Astrocyte (in vitro differentiated cells and primary cell): Measurements from ENCODE around the gene SCAANT1. TPM values are rescaled to one million over a fixed set of nuclear protein-coding genes. Genes with fewer than 3 reads are reported as not detected.

ENCODE experiments used
- DNase-seq: peaks from one replicate; pipeline ENCODE4 v3.0.0-alpha.2; 2010; ENCODE audit warnings: low read depth
- FAIRE-seq: peaks from 2 replicates; lab custom pipeline; 2011; peaks lifted over from hg19 to GRCh38; lab: Jason Lieb, UNC
- H2AFZ ChIP-seq: 2 replicates; pipeline ENCODE4 v1.6.0; 2012; ENCODE audit warnings: low read depth, low read length, inconsistent platforms
- H3K27ac ChIP-seq: 2 replicates; pipeline ENCODE4 v1.5.1; 2011; ENCODE audit warnings: low read depth, low read length, inconsistent platforms
- H3K27me3 ChIP-seq: 2 replicates; pipeline ENCODE4 v1.6.0; 2011; ENCODE audit warnings: low read length, inconsistent platforms; ENCODE audit not compliant: insufficient read depth
- H3K36me3 ChIP-seq: 2 replicates; pipeline ENCODE4 v1.5.1; 2011; ENCODE audit warnings: low read length, inconsistent platforms; ENCODE audit not compliant: insufficient read depth
- H3K4me1 ChIP-seq: 2 replicates; pipeline ENCODE4 v1.5.1; 2011; ENCODE audit warnings: low read length, inconsistent platforms; ENCODE audit not compliant: insufficient read depth
- H3K4me2 ChIP-seq: 2 replicates; pipeline ENCODE4 v1.6.0; 2012; ENCODE audit warnings: low read length, inconsistent platforms
- H3K4me3 ChIP-seq: 2 replicates; pipeline ENCODE4 v1.5.1; 2011; ENCODE audit warnings: low read depth, mild to moderate bottlenecking, low read length, inconsistent platforms; ENCODE audit not compliant: insufficient read depth
- H3K79me2 ChIP-seq: 2 replicates; pipeline ENCODE4 v1.6.0; 2012; ENCODE audit warnings: mild to moderate bottlenecking, low read length, inconsistent platforms; ENCODE audit not compliant: insufficient read depth
- H3K9ac ChIP-seq: 2 replicates; pipeline ENCODE4 v1.6.0; 2012; ENCODE audit warnings: mild to moderate bottlenecking, low read length, inconsistent platforms
- H3K9me3 ChIP-seq: 2 replicates; pipeline ENCODE4 v1.5.1; 2012; ENCODE audit warnings: low read depth, mild to moderate bottlenecking, low read length, inconsistent platforms; ENCODE audit not compliant: insufficient read depth
- H4K20me1 ChIP-seq: 2 replicates; pipeline ENCODE4 v1.6.0; 2012; ENCODE audit warnings: low read length, inconsistent platforms; ENCODE audit not compliant: insufficient read depth
- H3K27ac Mint-ChIP-seq: one replicate; pipeline ENCODE4 v1.8.0; 2021; ENCODE audit warnings: mild to moderate bottlenecking, mixed read lengths; ENCODE audit not compliant: unreplicated experiment
- H3K27me3 Mint-ChIP-seq: one replicate; pipeline ENCODE4 v1.8.0; 2021; ENCODE audit warnings: low read depth, mixed read lengths; ENCODE audit not compliant: unreplicated experiment
- H3K36me3 Mint-ChIP-seq: one replicate; pipeline ENCODE4 v1.8.0; 2021; ENCODE audit warnings: low read depth, mixed read lengths; ENCODE audit not compliant: unreplicated experiment
- H3K4me1 Mint-ChIP-seq: one replicate; pipeline ENCODE4 v1.8.0; 2021; ENCODE audit warnings: low read depth, mixed read lengths; ENCODE audit not compliant: unreplicated experiment
- H3K4me3 Mint-ChIP-seq: one replicate; pipeline ENCODE4 v1.8.0; 2021; ENCODE audit warnings: mild to moderate bottlenecking, moderate library complexity, mixed read lengths; ENCODE audit not compliant: unreplicated experiment
- H3K9me3 Mint-ChIP-seq: one replicate; pipeline ENCODE4 v1.8.0; 2021; ENCODE audit warnings: mild to moderate bottlenecking, mixed read lengths; ENCODE audit not compliant: unreplicated experiment
- EZH2 ChIP-seq: IDR thresholded peaks from 2 replicates; pipeline ENCODE4 v1.6.1; 2012; ENCODE audit warnings: mild to moderate bottlenecking, low read length, inconsistent platforms; ENCODE audit not compliant: insufficient read depth
- total RNA-seq: library from RNA; stranded (reverse); gene quantifications from 2 replicates; pipeline ENCODE4 v1.2.1, GENCODE V29; 2021
- TF ChIP-seq, protein P1 (sequence below): IDR thresholded peaks from 2 replicates; pipeline ENCODE4 v1.5.1; 2011; ENCODE audit warnings: low read depth, mild to moderate bottlenecking, inconsistent platforms, low read length, moderate library complexity; ENCODE audit not compliant: insufficient read depth

SCAANT1 gene
- total RNA-seq, 1 donor from 2014 or later: not detected

DNA sequence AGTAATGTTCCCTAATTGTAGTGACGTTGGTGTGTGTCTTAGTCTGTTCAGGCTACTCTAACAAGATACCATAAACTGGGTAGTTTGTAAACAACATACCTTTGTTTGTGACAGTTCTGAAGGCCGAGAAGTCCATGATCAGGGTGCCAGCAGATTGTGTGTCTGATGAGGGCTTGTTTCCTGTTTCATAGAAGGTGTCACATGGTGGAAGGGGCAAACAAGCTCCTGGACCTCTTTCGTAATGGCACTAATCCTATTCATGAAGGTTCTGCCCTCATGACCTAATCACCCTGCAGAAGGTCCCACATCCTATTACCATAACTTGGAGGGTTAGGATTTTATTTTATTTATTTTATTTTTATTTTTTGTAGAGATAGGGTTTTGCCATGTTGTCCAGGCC, 37.4 kb downstream of the SCAANT1 start:
- no peak for DNase-seq
- FAIRE-seq: no peak

DNA sequence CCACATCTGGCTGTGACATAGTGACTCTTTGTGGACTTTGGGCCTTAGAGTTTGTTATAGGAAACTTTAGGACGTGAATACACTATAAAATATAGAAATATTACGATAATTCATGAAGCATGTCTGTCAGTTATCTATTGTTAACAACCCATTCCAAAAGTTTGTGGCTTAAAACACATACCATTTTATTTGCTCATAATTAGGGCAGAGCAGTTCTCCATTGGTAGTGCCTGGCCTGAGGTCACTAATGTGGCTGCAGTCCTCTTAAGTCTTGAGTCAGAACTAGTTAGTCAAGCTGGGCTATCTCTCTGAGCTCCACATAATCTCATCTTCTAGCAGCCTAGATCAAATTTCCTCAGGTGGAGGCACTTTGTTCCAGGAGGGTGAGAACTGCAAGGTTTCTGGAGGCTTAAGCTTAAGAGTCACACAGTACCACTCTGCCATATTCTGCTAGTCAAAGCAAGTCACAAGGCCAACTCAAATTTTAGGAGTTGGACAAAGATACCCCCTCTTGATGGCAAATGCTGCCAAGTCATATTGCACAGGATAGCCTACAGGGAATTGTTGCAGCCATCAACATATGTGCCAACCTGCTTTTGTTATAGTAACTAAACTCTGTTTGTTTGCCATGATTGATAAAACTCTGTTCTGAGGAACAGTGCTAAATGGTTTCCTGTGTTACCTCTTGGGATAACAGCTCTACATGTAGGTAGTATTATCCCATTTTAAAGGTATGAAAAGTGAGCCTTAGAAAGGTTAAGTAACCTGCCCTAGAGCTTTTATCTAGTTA, 39.9 kb downstream of the SCAANT1 start:
- peak overlapping the region; percentile 24 for H3K4me2 ChIP-seq

More for the DNA sequence above, 37.4 kb downstream of the SCAANT1 start:
- TF ChIP-seq, protein P1, sequence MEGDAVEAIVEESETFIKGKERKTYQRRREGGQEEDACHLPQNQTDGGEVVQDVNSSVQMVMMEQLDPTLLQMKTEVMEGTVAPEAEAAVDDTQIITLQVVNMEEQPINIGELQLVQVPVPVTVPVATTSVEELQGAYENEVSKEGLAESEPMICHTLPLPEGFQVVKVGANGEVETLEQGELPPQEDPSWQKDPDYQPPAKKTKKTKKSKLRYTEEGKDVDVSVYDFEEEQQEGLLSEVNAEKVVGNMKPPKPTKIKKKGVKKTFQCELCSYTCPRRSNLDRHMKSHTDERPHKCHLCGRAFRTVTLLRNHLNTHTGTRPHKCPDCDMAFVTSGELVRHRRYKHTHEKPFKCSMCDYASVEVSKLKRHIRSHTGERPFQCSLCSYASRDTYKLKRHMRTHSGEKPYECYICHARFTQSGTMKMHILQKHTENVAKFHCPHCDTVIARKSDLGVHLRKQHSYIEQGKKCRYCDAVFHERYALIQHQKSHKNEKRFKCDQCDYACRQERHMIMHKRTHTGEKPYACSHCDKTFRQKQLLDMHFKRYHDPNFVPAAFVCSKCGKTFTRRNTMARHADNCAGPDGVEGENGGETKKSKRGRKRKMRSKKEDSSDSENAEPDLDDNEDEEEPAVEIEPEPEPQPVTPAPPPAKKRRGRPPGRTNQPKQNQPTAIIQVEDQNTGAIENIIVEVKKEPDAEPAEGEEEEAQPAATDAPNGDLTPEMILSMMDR: no peak
- TF ChIP-seq EZH2: no peak
- no peaks in the 10 kb centered on the region for H3K27me3 ChIP-seq
- no peak overlapping the region for H3K4me3 ChIP-seq
- no peaks in the 10 kb centered on the region for H3K9me3 ChIP-seq
- Mint-ChIP-seq H3K27me3 (no peaks in the 10 kb centered on the region), H3K36me3 (no peaks in the 10 kb centered on the region), H3K9me3 (no peaks in the 10 kb centered on the region), H3K4me3 (no peak overlapping the region), H3K4me1 (peaks cover 31% of the 10 kb centered on the region), H3K27ac (no peak overlapping the region)
- H4K20me1 ChIP-seq: peaks cover 73% of the 10 kb centered on the region
- no peaks in the 10 kb centered on the region for H3K36me3 ChIP-seq
- H3K4me1 ChIP-seq: peaks cover 20% of the 10 kb centered on the region
- H3K27ac ChIP-seq: no peak overlapping the region
- H3K9ac ChIP-seq: no peak overlapping the region
- no peak overlapping the region for H3K4me2 ChIP-seq
- peaks cover 71% of the 10 kb centered on the region for H3K79me2 ChIP-seq
- no peak overlapping the region for H2AFZ ChIP-seq

More for the DNA sequence above, 39.9 kb downstream of the SCAANT1 start:
- H3K9ac ChIP-seq: no peak overlapping the region
- Mint-ChIP-seq H3K9me3 (no peaks in the 10 kb centered on the region), H3K27ac (no peak overlapping the region), H3K4me1 (peaks cover 16% of the 10 kb centered on the region), H3K27me3 (no peaks in the 10 kb centered on the region), H3K4me3 (no peak overlapping the region), H3K36me3 (peaks cover 3% of the 10 kb centered on the region)
- no peaks in the 10 kb centered on the region for H3K36me3 ChIP-seq
- H3K9me3 ChIP-seq: no peaks in the 10 kb centered on the region
- H2AFZ ChIP-seq: no peak overlapping the region
- no peak overlapping the region for H3K27ac ChIP-seq
- H3K79me2 ChIP-seq: peaks cover 73% of the 10 kb centered on the region
- H3K4me1 ChIP-seq: peaks cover 8% of the 10 kb centered on the region
- TF ChIP-seq EZH2: no peak
- TF ChIP-seq, protein P1: no peak
- no peak overlapping the region for H3K4me3 ChIP-seq
- DNase-seq: peak; percentile 93
- H3K27me3 ChIP-seq: no peaks in the 10 kb centered on the region
- peaks cover 61% of the 10 kb centered on the region for H4K20me1 ChIP-seq
- FAIRE-seq: peak; percentile 75
